C4-2B (cell line): ENCODE results near the gene SIRT3.

Source experiments
- H3K27ac ChIP-seq: fragments of 450-650 bp; 2 replicates; pipeline ENCODE4 v1.5.1; 2017
- ZFX ChIP-seq: fragments of 450-650 bp; IDR thresholded peaks from 2 replicates; pipeline ENCODE4 v1.6.1; 2017
- TF ChIP-seq, protein P1 (sequence below): fragments of 450-650 bp; conservative IDR thresholded peaks from 2 replicates; pipeline ENCODE4 v1.5.1; 2017; ENCODE audit warnings: mild to moderate bottlenecking

Gene SIRT3

DNA sequence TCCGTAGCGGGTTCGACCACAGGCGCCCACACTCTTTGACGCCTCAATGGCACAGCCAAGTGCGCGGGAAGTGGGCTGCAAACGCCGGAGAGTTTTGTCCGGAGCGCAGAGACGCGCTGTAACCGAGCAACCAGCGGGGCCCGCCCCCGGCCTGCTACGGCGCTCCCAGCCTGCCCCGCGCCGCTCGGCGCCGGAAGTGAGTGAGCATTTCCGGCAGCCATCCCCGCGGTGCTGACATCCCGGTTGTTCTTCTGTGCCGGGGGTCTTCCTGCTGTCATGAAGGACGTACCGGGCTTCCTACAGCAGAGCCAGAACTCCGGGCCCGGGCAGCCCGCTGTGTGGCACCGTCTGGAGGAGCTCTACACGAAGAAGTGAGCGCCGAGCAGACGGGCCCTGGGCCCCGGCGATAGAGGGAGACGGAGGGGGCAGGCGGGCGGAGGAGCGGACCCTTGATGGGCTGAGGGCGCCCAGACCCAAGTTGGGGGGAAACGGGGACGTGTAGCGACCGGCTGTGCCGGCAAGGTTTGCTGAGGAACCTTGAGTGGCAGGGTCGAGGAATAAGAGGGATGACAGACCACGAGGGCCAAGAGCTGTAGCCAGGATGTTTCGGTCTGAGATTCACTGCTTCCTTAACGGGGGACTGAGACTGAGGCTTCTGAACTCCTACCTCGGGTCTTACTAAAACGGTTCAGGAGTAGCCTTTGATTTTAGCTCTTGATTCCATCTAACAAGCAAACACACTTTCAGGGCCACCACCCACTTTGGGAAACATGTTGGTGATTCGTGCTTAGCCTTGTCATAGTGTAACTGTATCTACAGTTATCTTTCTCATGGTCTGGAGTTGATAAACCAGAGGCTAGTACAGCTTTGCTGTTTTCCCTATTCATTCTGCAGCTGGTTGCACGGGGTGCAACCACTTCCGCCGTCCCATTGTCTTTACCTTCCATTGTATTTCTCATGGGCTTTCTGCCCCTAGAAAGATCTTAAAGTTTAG, 929 bp upstream of the SIRT3 start, which contains the start of gene PSMD13:
Gene PSMD13, plus strand, starts transcription at position 203 of the 994 bp plus-strand sequence. Its CDS starts 74 bp downstream, at position 277.
- H3K27ac ChIP-seq: peak within 1 kb of the TSS; percentile 96
- TF ChIP-seq ZFX: peak; percentile 57
- TF ChIP-seq, protein P1, sequence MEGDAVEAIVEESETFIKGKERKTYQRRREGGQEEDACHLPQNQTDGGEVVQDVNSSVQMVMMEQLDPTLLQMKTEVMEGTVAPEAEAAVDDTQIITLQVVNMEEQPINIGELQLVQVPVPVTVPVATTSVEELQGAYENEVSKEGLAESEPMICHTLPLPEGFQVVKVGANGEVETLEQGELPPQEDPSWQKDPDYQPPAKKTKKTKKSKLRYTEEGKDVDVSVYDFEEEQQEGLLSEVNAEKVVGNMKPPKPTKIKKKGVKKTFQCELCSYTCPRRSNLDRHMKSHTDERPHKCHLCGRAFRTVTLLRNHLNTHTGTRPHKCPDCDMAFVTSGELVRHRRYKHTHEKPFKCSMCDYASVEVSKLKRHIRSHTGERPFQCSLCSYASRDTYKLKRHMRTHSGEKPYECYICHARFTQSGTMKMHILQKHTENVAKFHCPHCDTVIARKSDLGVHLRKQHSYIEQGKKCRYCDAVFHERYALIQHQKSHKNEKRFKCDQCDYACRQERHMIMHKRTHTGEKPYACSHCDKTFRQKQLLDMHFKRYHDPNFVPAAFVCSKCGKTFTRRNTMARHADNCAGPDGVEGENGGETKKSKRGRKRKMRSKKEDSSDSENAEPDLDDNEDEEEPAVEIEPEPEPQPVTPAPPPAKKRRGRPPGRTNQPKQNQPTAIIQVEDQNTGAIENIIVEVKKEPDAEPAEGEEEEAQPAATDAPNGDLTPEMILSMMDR: no peak

DNA sequence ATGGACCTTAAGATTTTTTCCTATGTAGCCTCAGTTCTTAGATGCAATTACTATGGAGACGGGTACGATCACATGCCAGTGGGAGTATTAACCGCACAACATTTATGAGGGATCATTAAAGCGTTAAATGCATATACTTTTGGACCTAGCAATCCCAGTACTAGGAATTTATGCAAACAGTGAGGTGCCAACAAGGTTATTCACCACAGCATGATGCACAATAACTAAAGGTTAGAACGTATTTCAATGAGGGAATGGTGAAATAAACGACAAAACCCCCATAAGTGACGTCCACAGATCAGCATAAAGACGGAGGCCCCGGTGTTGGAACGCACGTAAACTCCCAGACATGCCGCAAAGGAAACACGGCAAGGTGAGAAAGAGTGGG, 539 bp downstream of the SIRT3 start:
- TF ChIP-seq ZFX: no peak
- TF ChIP-seq, protein P1: no peak
- peak overlapping the region; percentile 96 for H3K27ac ChIP-seq

- H3K27ac ChIP-seq: no peak overlapping the region
Observed at GRCh38 chr11:235180-235579, 962 bp downstream of the SIRT3 start.

DNA sequence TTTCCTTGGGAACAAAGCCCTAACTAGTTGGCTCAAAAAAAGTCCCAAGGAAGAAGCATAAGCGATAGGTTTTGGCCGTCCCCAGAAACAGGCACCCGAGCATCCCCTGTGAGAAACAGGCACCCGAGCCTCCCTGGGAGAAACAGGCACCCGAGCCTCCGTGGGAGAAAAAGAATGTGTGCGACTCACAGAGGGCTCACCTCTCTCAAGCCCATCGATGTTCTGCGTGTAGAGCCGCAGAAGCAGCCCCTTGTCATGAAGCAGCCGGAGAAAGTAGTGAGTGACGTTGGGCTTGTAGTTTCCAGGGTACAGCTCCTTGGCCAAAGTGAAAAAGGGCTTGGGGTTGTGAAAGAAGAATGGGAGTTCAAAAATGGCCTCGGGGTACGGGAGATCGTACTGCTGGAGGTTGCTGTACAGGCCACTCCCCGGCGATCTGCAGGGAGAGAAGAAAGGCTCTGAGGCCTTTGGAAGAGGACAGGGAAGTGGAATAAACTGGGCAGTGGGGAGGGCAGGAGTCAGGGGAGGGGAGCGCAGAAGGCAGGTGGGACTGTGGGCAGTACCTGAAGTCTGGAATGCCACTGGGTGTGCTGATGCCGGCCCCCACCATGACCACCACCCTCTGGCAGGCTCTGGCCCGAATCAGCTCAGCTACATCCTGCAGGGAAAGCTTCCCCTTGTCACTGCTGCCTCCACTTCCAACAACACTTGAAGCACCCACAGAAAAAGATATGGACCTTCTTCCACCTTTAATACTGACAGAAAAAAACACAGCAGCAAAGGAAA, 3.2 kb downstream of the SIRT3 start:
- no peak overlapping the region for H3K27ac ChIP-seq

More at GRCh38 chr11:235180-235579, 962 bp downstream of the SIRT3 start:
- TF ChIP-seq, protein P1: no peak

DNA sequence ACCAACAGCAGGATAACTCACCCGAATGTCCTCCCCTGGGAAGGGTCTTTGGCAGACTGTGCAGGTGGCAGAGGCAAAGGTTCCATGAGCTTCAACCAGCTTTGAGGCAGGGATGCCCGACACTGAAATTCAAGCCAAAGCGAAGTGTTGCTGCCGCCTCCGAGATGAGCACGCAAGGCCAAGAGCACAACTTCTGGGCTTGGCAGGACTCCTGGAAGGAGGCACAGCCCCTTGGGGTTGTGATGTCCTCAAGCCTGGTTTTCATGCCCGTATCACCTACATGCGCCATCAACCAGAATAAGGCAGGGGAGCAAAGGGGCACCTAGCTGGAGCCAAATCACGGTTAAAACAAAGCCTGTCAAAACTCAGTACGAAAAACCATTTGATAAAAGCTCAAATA, 5.7 kb downstream of the SIRT3 start:
- TF ChIP-seq, protein P1: no peak
- TF ChIP-seq ZFX: no peak
- H3K27ac ChIP-seq: no peak overlapping the region

More for the DNA sequence above, 3.2 kb downstream of the SIRT3 start:
- no peak for TF ChIP-seq ZFX
- TF ChIP-seq, protein P1: no peak

GRCh38 chr11:227824-228379, 8.2 kb downstream of the SIRT3 start:
- no peak overlapping the region for H3K27ac ChIP-seq
- TF ChIP-seq ZFX: no peak
- TF ChIP-seq, protein P1: no peak
